Activated T-helper 2 cell treated with anti-CD3 and anti-CD28 coated beads, Interferon-gamma antibody, Interleukin-2, Interleukin-4, amounts not matched to agents 10 μg/mL and 5 μg/mL and 100 μg/mL, durations not matched to agents 14 hours and 24 hours and 36 hours (primary cell): ENCODE measurements around the gene PCDH17. TPM values are rescaled to one million over a fixed set of nuclear protein-coding genes. Genes with fewer than 3 reads are reported as not detected.

ENCODE experiments used
- DNase-seq: peaks from one replicate; pipeline ENCODE4 v3.0.0; 2021; ENCODE audit warnings: low spot score
- H3K27ac Mint-ChIP-seq: one replicate; pipeline ENCODE4 v1.8.0; 2021; ENCODE audit warnings: mixed read lengths
- H3K27me3 Mint-ChIP-seq: one replicate; pipeline ENCODE4 v1.8.0; 2021; ENCODE audit warnings: low read depth, mixed read lengths
- H3K36me3 Mint-ChIP-seq: one replicate; pipeline ENCODE4 v1.8.0; 2021; ENCODE audit warnings: low read depth, mixed read lengths
- H3K4me1 Mint-ChIP-seq: one replicate; pipeline ENCODE4 v1.8.0; 2021; ENCODE audit warnings: low read depth, mixed read lengths
- H3K4me3 Mint-ChIP-seq: one replicate; pipeline ENCODE4 v1.8.0; 2021; ENCODE audit warnings: low read depth, mild to moderate bottlenecking, moderate library complexity, mixed read lengths
- H3K9me3 Mint-ChIP-seq: one replicate; pipeline ENCODE4 v1.8.0; 2021; ENCODE audit warnings: mixed read lengths
- intact Hi-C: fragments of 100-400 bp; cut with micrococcal nuclease; formaldehyde crosslinking; loops from one replicate; pipeline ENCODE4 v1.15.1; 2023
- total RNA-seq: library from RNA; stranded (reverse); gene quantifications from 2 replicates; pipeline ENCODE4 v1.2.3, GENCODE V29; 2022

PCDH17 gene
- total RNA-seq, 1 donor from 2014 or later: not detected

GRCh38 chr13:57716295-57716694 is 84.8 kb downstream of the PCDH17 start:
- Mint-ChIP-seq H3K4me1 (no peaks in the 10 kb centered on the region), H3K9me3 (no peaks in the 10 kb centered on the region), H3K27me3 (no peaks in the 10 kb centered on the region), H3K27ac (no peak overlapping the region), H3K36me3 (no peaks in the 10 kb centered on the region), H3K4me3 (no peak overlapping the region)
- no peak for DNase-seq
- intact Hi-C loops: no loop called here

- Mint-ChIP-seq H3K27ac (no peak overlapping the region), H3K4me1 (no peaks in the 10 kb centered on the region), H3K27me3 (no peaks in the 10 kb centered on the region), H3K9me3 (no peaks in the 10 kb centered on the region), H3K4me3 (no peak overlapping the region), H3K36me3 (no peaks in the 10 kb centered on the region)
- intact Hi-C loops: no loop called here
- no peak for DNase-seq
These were observed 93.1 kb downstream of the PCDH17 start for GRCh38 chr13:57724486-57725272.

- no peaks in the 10 kb centered on the region for H3K36me3 Mint-ChIP-seq
- H3K9me3 Mint-ChIP-seq: peaks cover under 1% of the 10 kb centered on the region
- no peaks in the 10 kb centered on the region for H3K27me3 Mint-ChIP-seq
- H3K4me3 Mint-ChIP-seq: no peak overlapping the region
- intact Hi-C loops: no loop called here
- no peaks in the 10 kb centered on the region for H3K4me1 Mint-ChIP-seq
- H3K27ac Mint-ChIP-seq: no peak overlapping the region
- no peak for DNase-seq
These were observed 93.9 kb downstream of the PCDH17 start for GRCh38 chr13:57725480-57725879.

- Mint-ChIP-seq H3K27me3 (no peaks in the 10 kb centered on the region), H3K4me1 (no peaks in the 10 kb centered on the region), H3K9me3 (peaks cover 6% of the 10 kb centered on the region), H3K4me3 (no peak overlapping the region), H3K36me3 (no peaks in the 10 kb centered on the region), H3K27ac (no peak overlapping the region)
- intact Hi-C loops: no loop called here
- no peak for DNase-seq
These were observed 95.4 kb downstream of the PCDH17 start for GRCh38 chr13:57726981-57727380.

- Mint-ChIP-seq H3K27ac (no peak overlapping the region), H3K36me3 (no peaks in the 10 kb centered on the region), H3K27me3 (no peaks in the 10 kb centered on the region), H3K9me3 (peaks cover 19% of the 10 kb centered on the region), H3K4me1 (no peaks in the 10 kb centered on the region), H3K4me3 (no peak overlapping the region)
- no peak for DNase-seq
- intact Hi-C loops: no loop called here
These were observed 102.8 kb downstream of the PCDH17 start for GRCh38 chr13:57734306-57734705.

- no peak for DNase-seq
- Mint-ChIP-seq H3K4me3 (no peak overlapping the region), H3K9me3 (peaks cover 18% of the 10 kb centered on the region), H3K27ac (no peak overlapping the region), H3K36me3 (no peaks in the 10 kb centered on the region), H3K27me3 (no peaks in the 10 kb centered on the region), H3K4me1 (no peaks in the 10 kb centered on the region)
- intact Hi-C loops: no loop called here
These were observed 107.5 kb downstream of the PCDH17 start for GRCh38 chr13:57739089-57739488.

GRCh38 chr13:57739543-57740190 is 108.1 kb downstream of the PCDH17 start:
- intact Hi-C loops: no loop called here
- no peak overlapping the region for H3K4me3 Mint-ChIP-seq
- H3K9me3 Mint-ChIP-seq: peaks cover 23% of the 10 kb centered on the region
- H3K4me1 Mint-ChIP-seq: no peaks in the 10 kb centered on the region
- no peak for DNase-seq
- H3K36me3 Mint-ChIP-seq: no peaks in the 10 kb centered on the region
- no peaks in the 10 kb centered on the region for H3K27me3 Mint-ChIP-seq
- H3K27ac Mint-ChIP-seq: no peak overlapping the region

- no peak overlapping the region for H3K27ac Mint-ChIP-seq
- no peaks in the 10 kb centered on the region for H3K36me3 Mint-ChIP-seq
- H3K9me3 Mint-ChIP-seq: peaks cover 21% of the 10 kb centered on the region
- no peak overlapping the region for H3K4me3 Mint-ChIP-seq
- no peaks in the 10 kb centered on the region for H3K4me1 Mint-ChIP-seq
- no peak for DNase-seq
- intact Hi-C loops: no loop called here
- H3K27me3 Mint-ChIP-seq: no peaks in the 10 kb centered on the region
These were observed 109.2 kb downstream of the PCDH17 start for GRCh38 chr13:57740719-57741118.

- no peaks in the 10 kb centered on the region for H3K27me3 Mint-ChIP-seq
- H3K36me3 Mint-ChIP-seq: no peaks in the 10 kb centered on the region
- intact Hi-C loops: no loop called here
- H3K27ac Mint-ChIP-seq: no peak overlapping the region
- H3K4me1 Mint-ChIP-seq: no peaks in the 10 kb centered on the region
- H3K9me3 Mint-ChIP-seq: peaks cover 37% of the 10 kb centered on the region
- no peak for DNase-seq
- H3K4me3 Mint-ChIP-seq: no peak overlapping the region
These were observed 116.6 kb downstream of the PCDH17 start for GRCh38 chr13:57748096-57748495.

- no peak for DNase-seq
- Mint-ChIP-seq H3K4me1 (no peaks in the 10 kb centered on the region), H3K36me3 (no peaks in the 10 kb centered on the region), H3K4me3 (no peak overlapping the region), H3K27ac (no peak overlapping the region), H3K9me3 (peaks cover 37% of the 10 kb centered on the region), H3K27me3 (no peaks in the 10 kb centered on the region)
- intact Hi-C loops: no loop called here
These were observed 129.4 kb downstream of the PCDH17 start for GRCh38 chr13:57760951-57761350.

- peaks cover 28% of the 10 kb centered on the region for H3K9me3 Mint-ChIP-seq
- no peak overlapping the region for H3K27ac Mint-ChIP-seq
- H3K27me3 Mint-ChIP-seq: no peaks in the 10 kb centered on the region
- intact Hi-C loops: no loop called here
- no peak for DNase-seq
- no peaks in the 10 kb centered on the region for H3K36me3 Mint-ChIP-seq
- H3K4me1 Mint-ChIP-seq: no peaks in the 10 kb centered on the region
- no peak overlapping the region for H3K4me3 Mint-ChIP-seq
These were observed 132.1 kb downstream of the PCDH17 start for GRCh38 chr13:57763689-57764088.
